NCI-H2171 (cell line): ENCODE data around the gene SIRT6.
"Not testable (repeated sequence)": the region's sequence is repeated elsewhere in the genome, so short reads cannot be mapped to it uniquely, and the experiment has no call there.

Source experiments
- DNase-seq: peaks from one replicate; lab custom pipeline; 2025; lab: John Stamatoyannopoulos, UW

The SIRT6 gene

DNA sequence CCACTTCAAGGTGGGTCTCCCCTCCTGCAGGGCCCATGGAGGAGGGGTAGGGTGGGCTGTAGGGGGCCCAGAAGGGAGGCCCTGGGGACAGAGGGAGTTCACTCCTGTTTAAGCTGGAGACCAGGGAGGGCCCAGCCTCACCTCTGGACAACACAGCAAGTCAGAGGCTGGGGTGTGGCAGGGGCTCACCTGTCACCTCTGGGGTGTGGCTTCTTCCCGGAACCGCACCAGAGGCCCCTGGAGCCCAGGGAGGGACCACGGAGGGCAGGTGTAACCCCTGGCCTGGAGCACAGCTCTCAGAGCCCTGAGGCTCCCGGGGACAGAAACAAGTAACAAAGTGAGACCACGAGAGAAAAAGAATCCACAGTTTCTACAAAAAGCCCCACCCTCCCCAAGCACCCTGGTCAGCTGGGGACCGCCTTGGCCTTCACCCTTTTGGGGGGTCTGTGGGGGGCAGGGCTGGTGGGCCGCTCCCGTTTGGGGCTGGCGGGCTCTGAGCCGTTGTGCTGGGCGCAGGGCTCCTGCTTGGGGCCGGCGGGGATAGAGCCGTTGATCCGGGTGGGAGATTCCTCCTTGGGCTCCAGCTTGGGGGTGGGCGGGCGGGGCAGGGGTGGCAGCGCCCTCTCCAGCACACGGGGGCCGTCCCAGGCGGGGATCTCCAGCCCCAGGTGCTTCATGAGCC, 8.0 kb downstream of the SIRT6 start:
- no peak for DNase-seq

DNA sequence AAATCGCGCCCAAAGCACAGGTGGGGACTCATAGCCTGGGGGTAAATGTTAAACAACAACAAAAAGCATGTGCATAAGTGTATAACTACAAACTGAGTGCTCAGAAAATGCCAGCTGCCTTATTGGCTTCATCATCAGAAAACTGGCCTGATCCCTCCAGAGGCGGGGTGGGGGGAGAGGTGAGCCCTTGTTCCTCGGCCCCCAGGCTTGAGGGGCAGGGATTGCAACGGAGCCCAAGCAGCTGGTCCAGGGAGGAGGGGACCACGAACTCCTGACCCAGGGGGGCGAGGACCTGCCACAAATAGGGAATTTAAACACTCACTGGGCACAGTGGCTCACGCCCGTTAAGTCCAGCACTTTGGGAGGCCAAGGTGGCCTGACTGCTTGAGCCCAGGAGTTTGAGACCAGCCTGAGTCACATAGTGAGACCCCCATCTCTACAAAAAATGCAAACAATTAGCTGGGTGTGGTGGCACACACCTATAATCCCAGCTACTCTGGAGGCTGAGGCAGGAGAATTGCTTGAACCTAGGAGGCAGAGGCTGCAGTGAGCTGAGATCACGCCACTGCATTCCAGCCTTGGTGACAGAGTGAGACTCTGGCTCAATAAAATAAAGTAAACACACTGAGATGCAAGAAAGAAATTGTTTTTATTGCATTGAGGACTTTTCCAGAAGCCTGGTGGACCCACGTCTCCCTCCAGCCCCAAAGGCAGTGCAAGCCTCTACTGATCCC, 8.7 kb downstream of the SIRT6 start:
- no peak for DNase-seq

DNA sequence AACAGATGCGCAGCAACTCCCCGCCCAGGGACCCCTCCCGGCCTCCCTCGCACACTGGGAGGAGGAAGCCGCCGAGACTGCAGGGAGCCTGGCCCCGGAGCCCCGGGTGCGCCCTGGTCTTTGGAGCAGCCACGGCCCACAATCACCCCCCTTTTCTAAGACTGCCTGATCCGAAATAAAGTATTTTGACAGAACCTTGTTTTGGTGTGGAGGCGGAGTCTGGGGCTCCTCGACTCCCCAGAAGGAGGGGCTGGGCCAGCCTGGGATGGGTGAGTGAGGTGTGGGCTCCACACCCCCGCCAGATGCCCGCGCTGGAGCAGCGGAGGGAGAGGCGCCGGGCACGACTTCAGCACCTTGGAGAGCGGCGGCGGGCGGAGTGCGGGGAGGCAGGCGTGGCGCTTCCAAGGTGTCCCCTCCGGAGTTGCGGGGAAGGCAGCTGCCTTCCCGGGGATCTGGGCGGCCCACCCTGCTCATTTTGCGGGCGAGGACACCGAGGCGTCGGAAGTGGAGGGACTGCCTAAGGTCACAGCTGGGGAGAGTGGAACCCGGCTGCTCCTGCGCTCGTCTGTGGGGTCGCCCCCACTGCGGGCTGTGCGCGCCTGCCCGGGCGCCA, 9.4 kb downstream of the SIRT6 start:
- peak; percentile 57 for DNase-seq

DNA sequence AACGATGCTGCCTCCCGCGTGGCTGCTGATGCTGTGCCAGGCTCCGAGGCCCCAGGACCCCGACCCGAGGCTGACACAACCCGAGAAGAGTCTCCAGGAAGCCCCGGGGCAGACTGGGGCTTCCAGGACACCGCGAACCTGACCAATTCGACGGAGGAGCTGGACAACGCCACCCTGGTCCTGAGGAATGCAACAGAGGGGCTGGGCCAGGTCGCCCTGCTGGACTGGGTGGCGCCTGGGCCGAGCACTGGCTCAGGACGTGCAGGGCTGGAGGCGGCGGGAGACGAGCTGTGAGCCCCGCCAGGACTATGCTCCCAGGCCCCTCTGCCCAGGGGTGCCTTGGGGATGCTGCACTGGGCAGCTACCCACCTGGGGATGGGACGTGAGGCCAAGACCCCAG, 10.7 kb downstream of the SIRT6 start:
- no peak for DNase-seq

DNA sequence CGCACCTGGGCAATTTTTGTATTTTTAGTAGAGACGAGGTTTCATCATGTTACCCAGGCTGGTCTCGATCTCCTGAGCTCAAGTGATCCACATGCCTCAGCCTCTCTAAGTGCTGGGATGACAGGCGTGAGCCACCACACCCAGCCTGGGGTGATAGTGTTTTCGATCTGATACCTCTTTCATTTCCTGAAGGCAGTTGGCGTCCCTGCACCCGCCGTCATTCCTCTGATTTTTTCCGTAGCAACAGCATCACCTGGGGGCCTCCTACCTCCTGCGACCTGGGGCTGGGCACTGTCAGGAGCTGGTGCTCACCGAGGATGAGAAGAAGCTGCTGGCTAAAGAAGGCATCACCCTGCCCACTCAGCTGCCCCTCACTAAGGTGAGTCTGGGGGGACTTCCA, 18.1 kb downstream of the SIRT6 start:
- no peak for DNase-seq

DNA sequence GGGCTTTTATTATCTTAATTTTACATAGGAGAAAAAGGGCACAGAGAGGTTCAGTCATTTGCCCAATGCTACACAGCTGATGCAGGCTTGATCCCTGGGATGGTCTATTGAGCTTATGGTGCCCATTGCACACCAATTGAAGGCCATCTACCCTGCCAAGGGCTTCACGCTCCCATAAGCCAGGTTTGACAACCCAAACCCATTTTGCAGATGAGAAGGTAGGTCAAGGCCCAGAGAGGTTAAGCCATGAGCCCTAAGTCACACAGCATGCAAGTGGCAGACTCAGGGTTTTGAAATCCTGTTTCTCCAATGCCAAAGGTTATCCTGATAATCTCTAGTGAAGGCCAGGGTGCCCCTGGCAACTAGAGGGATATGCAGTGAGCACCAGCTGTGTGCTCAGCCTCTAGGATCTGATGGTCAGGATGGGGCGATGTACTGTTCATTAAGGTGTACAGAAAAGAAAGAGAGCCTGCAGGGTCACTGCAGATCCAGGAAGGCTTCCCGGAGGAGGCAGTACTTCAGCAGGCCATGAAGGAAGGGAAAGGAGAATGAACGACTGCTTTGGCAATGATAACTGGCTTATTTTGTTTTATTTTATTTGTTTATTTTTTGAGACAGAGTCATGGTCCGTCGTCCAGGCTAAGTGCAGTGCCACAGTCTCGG, 20.8 kb downstream of the SIRT6 start:
- no peak for DNase-seq

DNA sequence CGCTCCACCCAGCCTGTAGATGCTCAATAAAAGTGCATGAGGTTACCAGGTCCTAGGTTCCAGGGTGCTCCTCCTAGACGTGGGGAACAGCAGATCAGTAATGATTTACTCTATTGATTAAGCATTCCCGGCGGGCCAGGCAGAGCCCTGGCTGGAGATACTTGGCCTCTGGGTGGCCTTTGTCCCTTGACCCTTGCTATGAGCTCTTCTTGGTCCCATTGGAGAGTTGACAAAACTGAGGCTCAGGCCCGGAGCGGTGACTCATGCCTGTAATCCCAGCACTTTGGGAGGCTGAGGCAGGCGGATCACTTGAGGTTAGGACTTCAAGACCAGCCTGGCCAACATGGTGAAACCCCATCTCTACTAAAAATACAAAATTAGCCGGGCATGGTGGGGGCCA, 24.4 kb downstream of the SIRT6 start:
- not testable (repeated sequence) for DNase-seq

DNA sequence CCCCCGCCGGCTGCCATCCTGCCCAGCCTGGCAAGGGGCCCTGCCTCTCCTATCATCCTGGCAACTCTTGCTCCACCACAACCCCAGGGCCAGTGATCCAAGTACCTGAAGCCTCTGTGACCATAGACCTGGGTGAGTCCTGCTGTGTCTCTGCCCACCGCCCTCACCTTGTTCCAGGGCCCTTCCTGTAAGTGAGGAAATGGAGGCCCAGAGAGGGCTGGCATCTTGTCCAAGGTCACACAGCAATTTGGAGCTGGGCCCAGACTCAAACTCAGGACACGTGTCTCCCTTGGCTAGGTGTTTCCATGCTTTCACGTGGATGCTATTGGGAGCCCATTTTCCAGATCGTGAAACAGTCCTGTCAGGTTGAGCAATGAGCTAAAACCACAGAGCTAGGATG, 25.2 kb downstream of the SIRT6 start:
- DNase-seq: no peak

DNA sequence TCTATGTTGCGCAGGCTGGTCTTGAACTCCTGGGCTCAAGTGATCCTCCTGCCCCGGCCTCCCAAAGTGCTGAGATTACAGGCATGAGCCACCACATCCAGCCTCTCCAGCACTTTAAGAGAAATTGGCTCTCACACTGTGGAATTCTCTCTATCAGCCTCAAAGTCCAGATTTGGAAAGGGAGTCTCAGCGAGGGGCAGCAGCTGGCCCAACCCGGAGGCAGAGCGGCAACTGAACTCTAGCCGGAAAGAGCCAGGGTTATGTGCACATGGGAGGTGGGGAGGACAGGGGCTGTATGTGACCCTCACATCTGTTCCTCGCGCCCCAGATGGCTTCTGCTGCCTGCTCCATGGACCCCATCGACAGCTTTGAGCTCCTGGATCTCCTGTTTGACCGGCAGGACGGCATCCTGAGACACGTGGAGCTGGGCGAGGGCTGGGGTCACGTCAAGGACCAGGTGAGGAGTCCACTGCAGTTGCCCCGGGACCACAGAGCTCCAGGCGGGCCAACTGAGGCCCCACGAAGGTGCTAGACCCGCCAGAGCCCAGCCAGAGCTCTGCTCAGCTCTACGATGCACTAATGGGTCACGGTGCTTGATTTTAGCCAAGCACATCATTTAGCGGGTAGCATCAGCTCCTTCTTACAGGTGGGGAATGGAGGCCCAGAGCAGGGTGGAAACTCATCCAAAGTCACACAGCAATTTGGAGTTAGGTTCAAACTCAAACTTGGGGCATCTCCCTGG, 27.6 kb downstream of the SIRT6 start:
- no peak for DNase-seq

DNA sequence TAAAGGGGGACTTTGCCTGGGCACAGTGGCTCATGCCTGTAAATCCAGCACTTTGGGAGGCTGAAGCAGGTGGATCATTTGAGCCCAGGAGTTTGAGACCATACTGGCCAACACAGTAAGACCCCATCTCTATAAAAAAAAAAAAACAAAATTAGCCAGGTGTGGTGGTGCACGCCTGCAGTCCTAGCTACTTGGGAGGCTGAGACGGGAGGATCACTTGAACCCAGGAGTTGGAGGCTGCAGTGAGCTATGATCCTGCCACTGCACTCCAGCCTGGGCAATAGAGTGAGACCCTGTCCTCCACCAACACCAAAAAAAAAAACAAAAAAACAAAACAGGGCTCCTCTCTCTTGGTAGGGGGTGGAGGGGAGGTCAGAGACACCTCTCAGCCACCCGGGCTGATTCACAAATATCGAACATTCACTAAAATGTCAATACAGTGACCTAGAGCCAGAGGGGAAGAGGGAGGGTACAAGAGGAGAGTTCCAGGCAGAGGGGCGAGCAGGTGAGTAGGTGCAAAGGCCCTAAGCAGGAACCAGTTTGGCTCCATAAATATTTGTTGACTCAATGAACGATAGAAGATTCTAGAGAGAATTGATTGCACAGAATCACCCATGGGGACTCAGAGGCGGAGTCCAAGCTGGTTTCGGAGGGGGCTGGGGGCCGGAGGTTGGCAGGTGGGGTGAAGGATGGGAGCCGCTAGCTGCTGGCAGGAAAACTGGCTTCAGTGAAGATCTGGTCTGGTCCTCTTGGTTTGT, 29.9 kb downstream of the SIRT6 start:
- no peak for DNase-seq

DNA sequence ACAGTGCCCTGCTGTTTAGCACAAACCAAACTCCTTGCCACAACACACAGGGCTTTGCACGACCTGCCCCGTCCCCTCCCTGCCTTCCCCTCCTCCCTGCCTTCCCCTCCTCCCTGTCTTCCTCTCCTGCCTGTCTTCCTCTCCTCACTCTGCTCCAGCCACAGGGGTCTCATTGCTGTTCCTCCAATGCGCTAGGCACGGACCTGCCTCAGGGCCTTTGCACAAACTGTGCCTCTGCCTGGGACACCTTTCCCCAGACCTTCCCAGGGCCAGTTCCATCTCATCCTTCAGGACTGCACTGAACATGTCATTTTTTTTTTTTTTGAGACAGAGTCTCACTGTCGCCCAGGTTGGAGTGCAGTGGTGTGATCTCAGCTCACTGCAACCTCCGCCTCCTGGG, 30.7 kb downstream of the SIRT6 start:
- DNase-seq: no peak

DNA sequence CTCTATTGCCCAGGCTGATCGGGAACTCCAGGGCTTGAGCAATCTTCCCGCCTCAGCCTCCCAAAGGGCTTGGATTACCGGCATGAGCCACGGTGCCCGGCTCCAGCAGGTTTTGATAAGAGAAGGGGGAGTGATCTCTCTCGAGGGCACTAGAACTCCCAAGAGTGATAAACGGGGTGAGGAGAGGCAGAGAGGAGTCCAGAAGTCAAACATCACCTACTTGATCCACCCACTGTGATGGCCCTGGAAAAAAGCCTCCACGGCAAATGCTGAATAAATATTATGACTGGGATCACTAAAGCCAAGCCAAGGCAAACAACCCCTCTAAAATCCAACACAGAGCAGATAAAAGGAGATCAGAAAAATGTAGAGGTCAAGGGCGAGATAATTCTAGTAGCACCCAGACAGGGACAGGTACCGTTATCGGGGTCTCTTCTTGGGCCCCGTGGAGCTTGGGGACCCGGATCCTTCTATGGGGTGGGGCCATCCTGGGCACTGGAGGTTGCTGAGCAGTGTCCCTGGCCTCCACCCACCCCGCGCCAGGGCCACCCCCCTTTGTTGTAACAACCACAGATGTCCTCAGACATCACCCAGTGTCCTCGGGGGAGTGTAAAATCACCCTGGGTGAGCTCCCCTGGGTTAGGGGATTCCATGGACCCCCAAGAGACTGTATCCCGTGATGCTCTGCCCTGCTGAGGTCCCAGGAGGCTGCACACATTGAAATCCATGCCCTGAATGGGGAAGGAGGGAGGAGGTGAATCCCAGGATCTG, 32.7 kb downstream of the SIRT6 start:
- DNase-seq: no peak

DNA sequence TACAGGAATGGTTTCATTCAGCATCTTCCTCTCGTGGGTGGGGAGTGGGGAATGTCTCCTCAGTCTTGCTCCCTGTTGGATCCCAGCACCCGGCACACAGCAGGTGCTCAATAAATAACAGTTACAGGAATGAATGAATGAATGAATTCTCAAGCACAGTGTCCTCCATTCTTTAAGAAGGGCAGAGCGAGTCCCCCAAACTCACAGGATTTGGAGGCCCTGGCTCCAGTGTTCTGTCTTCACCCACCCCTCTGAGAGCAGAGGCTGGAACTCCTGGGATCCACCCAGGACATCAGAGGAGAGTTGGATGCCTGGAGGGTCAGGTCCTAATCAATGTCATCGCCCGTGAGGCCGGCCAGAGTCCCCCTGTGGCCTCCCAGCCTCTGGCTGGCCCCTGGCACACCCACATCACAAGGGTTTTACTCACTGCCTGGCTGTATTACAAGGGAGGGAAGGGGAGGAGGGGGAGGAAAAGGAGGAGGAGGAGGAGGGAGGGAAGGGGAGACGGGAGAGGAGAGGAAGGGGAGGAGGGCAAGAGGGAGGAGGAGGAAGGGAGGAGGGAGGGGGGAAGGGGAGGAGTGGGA, 37.6 kb downstream of the SIRT6 start:
- no peak for DNase-seq

DNA sequence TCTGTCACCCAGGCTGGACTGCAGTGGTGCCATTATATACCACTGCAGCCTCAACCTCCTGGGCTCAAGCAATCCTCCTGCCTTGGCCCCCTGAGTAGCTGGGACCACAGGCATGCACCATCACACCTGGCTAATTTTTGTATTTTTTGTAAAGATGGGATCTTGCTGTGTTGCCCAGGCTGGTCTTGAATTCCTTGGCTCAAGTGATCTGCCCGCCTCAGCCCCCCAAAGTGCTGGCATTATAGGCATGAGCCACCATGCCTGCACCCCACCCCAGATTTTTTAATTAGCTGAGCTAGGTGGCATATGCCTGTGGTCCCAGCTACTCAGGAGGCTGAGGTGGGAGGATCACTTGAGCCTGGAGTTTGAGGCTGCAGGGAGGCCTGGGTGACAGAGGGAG, 39.4 kb downstream of the SIRT6 start:
- DNase-seq: not testable (repeated sequence)

DNA sequence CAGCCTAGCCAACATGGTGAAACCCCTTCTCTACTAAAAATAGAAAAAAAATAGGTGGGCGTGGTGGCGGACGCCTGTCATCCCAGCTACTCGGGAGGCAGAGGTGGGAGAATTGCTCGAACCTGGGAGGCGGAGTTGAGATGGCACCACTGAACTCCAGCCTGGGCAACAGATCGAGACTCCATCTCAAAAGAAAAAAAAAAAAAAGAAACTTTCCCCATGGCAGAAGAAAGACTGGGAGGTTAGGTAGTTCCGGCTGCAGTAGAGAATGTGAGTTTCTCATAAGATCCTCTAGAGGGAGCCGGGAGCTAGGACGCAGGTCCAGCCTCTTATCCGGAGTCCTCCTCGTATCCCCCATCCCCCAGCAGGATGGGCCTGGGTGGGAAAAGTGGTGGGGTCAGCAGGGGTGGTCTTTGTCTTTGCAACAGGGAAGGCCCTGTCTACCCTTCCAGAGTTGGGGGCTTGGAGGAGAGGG, 42.1 kb downstream of the SIRT6 start:
- peak; percentile 74 for DNase-seq

DNA sequence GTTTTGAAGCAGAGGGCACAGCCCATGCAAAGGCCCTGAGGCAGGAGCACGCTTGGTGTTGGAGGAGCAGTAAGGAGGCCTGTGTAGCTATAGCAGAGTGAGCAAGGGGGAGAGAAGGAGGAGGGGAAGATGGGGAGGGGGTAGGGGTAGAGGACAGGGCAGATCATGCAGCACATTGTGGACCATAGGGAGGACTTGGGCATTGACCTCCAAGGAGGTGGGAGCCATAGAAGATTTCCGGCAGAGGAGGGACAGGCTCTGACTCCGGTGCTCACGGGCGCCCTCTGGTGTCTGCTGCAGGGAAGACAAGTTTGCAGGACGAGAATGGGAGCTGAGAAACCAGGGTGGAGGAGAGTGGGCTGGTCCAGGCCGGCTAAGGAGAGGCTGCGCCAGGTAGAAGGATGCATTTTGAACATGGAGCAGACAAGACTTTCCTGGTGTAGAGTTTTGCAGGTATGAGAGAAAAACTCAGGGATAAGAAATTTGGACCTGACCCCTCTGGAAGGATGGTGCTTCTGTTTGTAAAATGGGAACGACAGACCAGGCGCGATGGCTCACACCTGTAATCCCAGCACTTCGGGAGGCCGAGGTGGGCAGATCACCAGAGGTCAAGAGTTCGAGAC, 42.6 kb downstream of the SIRT6 start:
- no peak for DNase-seq

DNA sequence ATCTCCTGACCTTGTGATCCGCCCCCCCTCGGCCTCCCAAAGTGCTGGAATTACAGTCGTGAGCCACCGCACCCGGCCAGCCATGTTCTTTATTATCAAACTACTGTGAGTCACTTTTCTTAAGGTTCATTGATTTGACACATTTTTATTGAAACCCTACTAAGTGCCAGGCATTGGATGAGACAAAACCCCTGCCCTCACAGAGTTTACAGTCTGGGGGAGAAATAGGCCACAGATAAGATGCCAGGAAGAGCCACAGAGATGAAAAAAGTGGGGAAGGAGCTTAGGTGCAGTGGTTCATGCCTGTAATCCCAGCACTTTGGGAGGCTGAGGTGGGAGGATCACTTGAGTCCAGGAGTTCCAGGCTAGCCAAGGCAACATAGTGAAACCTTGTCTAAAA, 43.9 kb downstream of the SIRT6 start:
- DNase-seq: no peak

DNA sequence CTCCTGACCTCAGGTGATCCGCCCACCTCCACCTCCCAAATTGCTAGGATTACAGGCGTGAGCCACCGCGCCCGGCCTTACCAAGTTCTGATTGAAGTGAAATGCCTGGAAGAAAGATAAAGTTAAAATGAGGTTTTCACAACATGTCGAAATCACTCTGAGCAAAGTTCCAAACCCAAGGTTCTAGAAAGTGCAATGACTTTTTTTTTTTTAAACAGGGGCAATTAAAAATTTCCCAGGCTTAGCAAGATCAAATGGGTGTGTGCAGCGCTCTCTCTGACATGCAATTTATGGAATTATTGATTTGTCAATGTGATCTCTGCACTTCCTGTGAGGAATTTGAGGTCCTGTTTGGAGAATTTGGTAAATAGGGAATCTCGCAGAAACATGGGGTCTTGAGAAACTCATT, 45.7 kb downstream of the SIRT6 start:
- DNase-seq: no peak

DNA sequence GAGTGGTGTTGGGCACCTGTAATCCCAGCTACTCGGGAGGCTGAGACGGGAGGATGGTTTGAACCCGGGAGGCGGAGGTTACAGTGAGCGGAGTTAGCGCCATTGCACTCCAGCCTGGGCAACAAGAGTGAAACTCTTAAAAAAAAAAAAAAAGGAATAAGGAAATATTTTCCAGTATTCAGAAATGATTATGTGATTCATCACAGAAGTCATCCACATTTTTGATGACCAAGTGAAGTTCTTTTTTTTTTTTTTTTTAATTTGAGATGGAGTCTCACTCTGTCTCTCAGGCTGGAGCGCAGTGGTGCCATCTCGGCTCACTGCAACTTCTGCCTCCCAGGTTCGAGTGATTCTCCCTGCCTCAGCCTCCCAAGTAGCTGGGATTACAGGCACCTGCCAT, 47.0 kb downstream of the SIRT6 start:
- not testable (repeated sequence) for DNase-seq

DNA sequence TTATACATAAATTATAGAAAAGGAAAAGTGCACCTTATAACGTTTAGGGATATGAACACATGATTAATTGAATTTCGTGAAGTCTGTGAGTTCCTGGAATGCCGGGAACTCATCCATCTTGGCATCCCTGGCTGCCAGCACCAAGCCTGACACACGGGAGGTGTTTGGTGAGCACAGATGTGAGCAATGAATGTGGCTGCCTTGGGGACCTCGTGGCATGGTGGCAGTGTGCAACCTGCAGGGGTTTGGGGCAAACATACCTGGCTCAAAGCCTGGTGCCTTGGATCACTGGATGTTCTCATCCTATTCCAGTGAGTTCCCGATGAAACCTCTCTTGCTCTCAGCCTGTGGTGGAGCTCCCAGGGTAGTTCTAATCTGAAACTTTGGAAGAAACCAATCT, 48.0 kb downstream of the SIRT6 start:
- DNase-seq: no peak
